Measurements from ENCODE around the gene POMT1. TPM values are rescaled to one million over a fixed set of nuclear protein-coding genes. Genes with fewer than 3 reads are reported as not detected.
A peak's percentile ranks its signal among the peaks of the same experiment; 100 is the strongest.

POMT1 gene
- total RNA-seq, 2 experiments from 2014 or later: 30.2 to 35.9 TPM

GRCh38 chr9:131522257-131523085, 19.8 kb downstream of the POMT1 start:
- Mint-ChIP-seq H3K27me3 (no peaks in the 10 kb centered on the region), H3K27ac (no peak overlapping the region), H3K4me3 (no peak overlapping the region)

DNA sequence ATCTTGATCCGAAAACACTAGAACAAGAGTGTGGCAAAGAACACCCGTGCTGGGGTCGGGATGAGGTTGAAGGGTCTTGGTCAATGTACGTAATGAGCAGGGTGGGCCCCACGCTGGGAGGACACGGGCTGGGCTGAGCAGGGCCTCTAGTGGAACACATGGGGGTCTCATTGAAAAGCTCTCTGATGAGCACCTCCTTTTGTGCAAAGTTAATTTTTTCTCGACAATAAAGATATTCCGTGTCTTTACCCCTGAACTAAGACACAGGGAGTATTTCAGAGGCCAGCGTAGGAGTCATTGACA, 20.3 kb downstream of the POMT1 start:
- CTCF ChIA-PET: no interaction called here
- intact Hi-C loops (cut with micrococcal nuclease): no loop called here
- Mint-ChIP-seq H3K27me3 (no peaks in the 10 kb centered on the region), H3K36me3 (ENCODE audit: low read depth) (peaks cover 18% of the 10 kb centered on the region), H3K9me3 (no peaks in the 10 kb centered on the region), H3K4me1 (ENCODE audit: low read depth) (no peaks in the 10 kb centered on the region), H3K27ac (no peak overlapping the region), H3K4me3 (no peak overlapping the region)
- DNase-seq (no peak), ATAC-seq (no peak)
- POLR2A ChIA-PET: interaction anchor here (0.6 to 1.4 kb wide), 3 partner anchors 22 to 383 kb away, joined by 3 to 4 read pairs (median 3); partner anchors contain the start of gene PLPP7
- no peak for TF ChIP-seq CTCF (IDR thresholded peaks at IDR 0.05)

More at GRCh38 chr9:131522257-131523085, 19.8 kb downstream of the POMT1 start:
- CTCF ChIA-PET: no interaction called here
- intact Hi-C loops (cut with micrococcal nuclease): no loop called here
- no peak for ATAC-seq
- POLR2A ChIA-PET: interaction anchor here (0.6 to 1.4 kb wide), 3 partner anchors 22 to 382 kb away, joined by 3 to 4 read pairs (median 3); partner anchors contain the start of gene PLPP7
- Mint-ChIP-seq H3K36me3 (ENCODE audit: low read depth) (peaks cover 18% of the 10 kb centered on the region), H3K9me3 (no peaks in the 10 kb centered on the region), H3K4me1 (ENCODE audit: low read depth) (no peaks in the 10 kb centered on the region)
- no peak for DNase-seq
- no peak for TF ChIP-seq CTCF (IDR thresholded peaks at IDR 0.05)

- Mint-ChIP-seq H3K4me3 (no peak overlapping the region), H3K9me3 (no peaks in the 10 kb centered on the region), H3K27me3 (no peaks in the 10 kb centered on the region), H3K27ac (peak overlapping the region; percentile 57), H3K4me1 (ENCODE audit: low read depth) (peaks cover 2% of the 10 kb centered on the region), H3K36me3 (ENCODE audit: low read depth) (peaks cover 21% of the 10 kb centered on the region)
- no peak for TF ChIP-seq CTCF (IDR thresholded peaks at IDR 0.05)
- POLR2A ChIA-PET: interaction anchor here (1.1 to 1.4 kb wide), 2 partner anchors 23 to 234 kb away, joined by 3 to 4 read pairs; partner anchors contain the start of gene PLPP7
- DNase-seq: no peak
- CTCF ChIA-PET: no interaction called here
- intact Hi-C loops (cut with micrococcal nuclease): no loop called here
- ATAC-seq: no peak
Measured at GRCh38 chr9:131523451-131524435, 21.0 kb downstream of the POMT1 start.

GRCh38 chr9:131524665-131525315, 22.1 kb downstream of the POMT1 start:
- ChIA-PET CTCF (no interaction called here), POLR2A (interaction anchor here (2.1 kb wide), 1 partner anchor 12 kb away, joined by 4 read pairs; no protein-coding TSS in a partner anchor)
- intact Hi-C loops (cut with micrococcal nuclease): no loop called here
- TF ChIP-seq CTCF (IDR thresholded peaks at IDR 0.05): no peak
- Mint-ChIP-seq H3K4me1 (ENCODE audit: low read depth) (peaks cover 3% of the 10 kb centered on the region), H3K27ac (peak overlapping the region; percentile 57), H3K36me3 (ENCODE audit: low read depth) (peaks cover 19% of the 10 kb centered on the region), H3K4me3 (no peak overlapping the region), H3K27me3 (no peaks in the 10 kb centered on the region), H3K9me3 (no peaks in the 10 kb centered on the region)
- DNase-seq (no peak), ATAC-seq (no peak)

Measured in activated CD8-positive, alpha-beta T cell treated with anti-CD3 and anti-CD28 coated beads for 36 hours (primary cell).